IPS DF 6.9 (cell line): ENCODE results near the gene ITPR2.

Experiments
- DNase-seq: peaks from one replicate; pipeline ENCODE4 v3.0.0-alpha.2; 2013; ENCODE audit warnings: low read depth, low spot score
- H3K27ac ChIP-seq: one replicate; pipeline ENCODE4 v1.5.1; 2013; ENCODE audit warnings: low read length, control low read depth
- H3K27me3 ChIP-seq: 2 replicates; pipeline ENCODE4 v1.6.1; 2013; ENCODE audit warnings: mild to moderate bottlenecking, low read length; ENCODE audit not compliant: control insufficient read depth, insufficient read depth
- H3K36me3 ChIP-seq: 2 replicates; pipeline ENCODE4 v1.6.1; 2013; ENCODE audit warnings: low read length; ENCODE audit not compliant: control insufficient read depth, insufficient read depth
- H3K4me1 ChIP-seq: 2 replicates; pipeline ENCODE4 v1.6.1; 2013; ENCODE audit warnings: low read length; ENCODE audit not compliant: control insufficient read depth, insufficient read depth
- H3K4me3 ChIP-seq: 2 replicates; pipeline ENCODE4 v1.5.1; 2013; ENCODE audit warnings: mild to moderate bottlenecking, low read length
- H3K9me3 ChIP-seq: 2 replicates; pipeline ENCODE4 v1.6.1; 2013; ENCODE audit warnings: low read length, inconsistent platforms; ENCODE audit not compliant: control insufficient read depth, insufficient read depth
- WGBS: extraction: QIAGEN DNeasy Blood & Tissue Kit; methylation state at CpG from one replicate; pipeline ENCODE4 v1.1.7; 2013; ENCODE audit warnings: mixed read lengths, missing lambda C conversion rate; ENCODE audit not compliant: insufficient read length, insufficient coverage; 5-methylcytosine and 5-hydroxymethylcytosine counted together

The ITPR2 gene

DNA sequence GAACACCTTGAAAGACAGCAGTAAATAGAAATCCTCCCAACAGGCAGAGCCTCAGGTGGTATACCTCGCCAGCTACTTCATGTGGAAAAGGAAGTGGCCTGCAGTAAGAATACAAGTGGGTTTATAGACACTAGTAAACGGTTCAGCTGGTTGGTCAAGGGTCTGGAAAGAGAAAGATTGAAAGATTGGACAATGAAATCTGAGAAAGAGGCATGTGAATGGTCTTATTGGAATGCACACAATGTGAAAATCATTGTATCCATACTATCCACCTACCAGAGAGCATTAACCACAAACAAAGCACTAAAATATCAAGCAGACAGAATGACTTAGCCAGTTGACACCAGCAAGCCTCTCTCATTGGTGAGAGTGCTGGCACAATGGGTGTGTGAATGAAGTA, 539.4 kb downstream of the ITPR2 start:
- WGBS: no CpG with 5 or more reads among the region's 2 CpGs
- no peak overlapping the region for H3K4me3 ChIP-seq
- no peaks in the 10 kb centered on the region for H3K4me1 ChIP-seq
- no peak for DNase-seq
- no peak overlapping the region for H3K27ac ChIP-seq
- no peaks in the 10 kb centered on the region for H3K27me3 ChIP-seq
- no peaks in the 10 kb centered on the region for H3K9me3 ChIP-seq
- H3K36me3 ChIP-seq: no peaks in the 10 kb centered on the region

DNA sequence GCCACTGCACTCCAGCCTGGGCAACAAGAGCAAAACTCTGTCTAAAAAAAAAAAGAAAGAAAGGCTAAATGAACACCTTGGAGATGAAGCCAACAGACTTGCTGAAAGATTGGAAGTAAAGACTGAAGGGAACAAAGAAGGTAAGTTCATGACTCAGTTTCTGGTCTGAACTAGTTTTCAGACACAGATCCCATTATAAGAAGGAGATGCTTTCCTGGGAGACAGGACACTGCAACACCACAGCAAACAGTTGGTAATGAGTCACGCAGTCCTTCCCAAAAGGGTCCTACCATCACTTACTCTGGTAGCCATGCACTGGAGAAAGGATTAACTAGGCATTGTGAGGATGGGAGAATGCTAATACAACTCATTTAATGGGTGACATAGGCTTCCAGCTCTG, 540.4 kb downstream of the ITPR2 start:
- no peak for DNase-seq

DNA sequence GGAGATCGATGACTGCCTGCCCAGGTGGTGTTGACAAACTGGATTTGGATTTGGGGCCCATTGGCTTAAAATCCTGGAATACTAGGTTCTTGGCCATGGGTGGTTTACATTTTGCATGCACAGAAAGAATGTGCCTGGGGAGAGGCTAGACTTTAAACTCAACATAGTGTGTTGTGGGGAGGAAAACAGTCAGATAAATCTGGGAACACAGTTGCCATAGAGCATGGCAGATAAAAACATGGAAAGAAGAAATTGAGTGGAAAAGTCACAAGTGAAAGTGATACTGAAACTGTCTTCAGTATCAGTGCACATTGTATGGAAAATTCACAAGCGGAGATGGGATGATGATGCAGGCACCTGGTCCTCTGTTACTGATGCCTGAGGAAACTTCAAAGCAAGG, 542.4 kb downstream of the ITPR2 start:
- no peak for DNase-seq
- Histone ChIP-seq H3K9me3 (no peaks in the 10 kb centered on the region), H3K36me3 (no peaks in the 10 kb centered on the region), H3K27me3 (no peaks in the 10 kb centered on the region), H3K27ac (no peak overlapping the region), H3K4me1 (no peaks in the 10 kb centered on the region), H3K4me3 (no peak overlapping the region)
- no CpG with 5 or more reads among the region's 2 CpGs for WGBS

More for the DNA sequence above, 540.4 kb downstream of the ITPR2 start:
- no peaks in the 10 kb centered on the region for H3K4me1 ChIP-seq
- H3K36me3 ChIP-seq: no peaks in the 10 kb centered on the region
- no peaks in the 10 kb centered on the region for H3K27me3 ChIP-seq
- H3K27ac ChIP-seq: no peak overlapping the region
- no peaks in the 10 kb centered on the region for H3K9me3 ChIP-seq
- no CpG with 5 or more reads among the region's 1 CpG for WGBS
- no peak overlapping the region for H3K4me3 ChIP-seq

DNA sequence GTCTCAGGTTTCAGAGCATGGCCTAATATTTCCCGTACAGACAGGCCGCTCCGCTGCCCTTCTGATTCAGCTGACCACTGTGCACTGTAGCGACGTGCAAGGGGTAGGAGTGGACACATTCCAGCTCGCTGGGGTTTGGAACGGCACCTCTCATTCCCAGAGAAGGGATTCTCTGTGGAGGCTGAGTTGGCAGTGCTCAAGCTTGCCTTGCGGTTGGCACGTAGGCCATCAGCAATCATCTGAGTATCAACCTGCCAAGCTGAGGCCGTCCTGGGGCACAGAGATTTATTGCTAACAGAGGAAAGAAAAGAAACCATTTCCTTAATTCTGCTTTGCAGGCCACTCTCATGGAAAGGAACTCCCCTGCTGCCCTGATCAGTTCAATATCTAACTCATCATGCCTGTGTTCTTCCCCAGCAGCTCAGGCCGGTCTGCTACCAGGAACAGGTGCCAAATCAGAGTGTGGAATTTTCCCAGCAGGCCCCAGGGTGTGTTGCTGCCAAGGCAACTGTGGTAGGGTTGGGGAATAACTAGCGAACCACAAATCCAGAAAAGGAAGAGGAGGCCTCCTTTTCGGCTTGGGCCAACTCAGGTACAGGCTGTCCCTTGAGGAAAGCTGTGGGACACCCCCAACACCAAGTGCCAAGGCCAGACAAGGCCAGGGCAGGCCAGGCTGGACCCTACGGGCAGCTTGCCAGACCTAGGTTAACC, 545.2 kb downstream of the ITPR2 start:
- no peak overlapping the region for H3K27ac ChIP-seq
- no peaks in the 10 kb centered on the region for H3K27me3 ChIP-seq
- H3K4me1 ChIP-seq: no peaks in the 10 kb centered on the region
- no peak overlapping the region for H3K4me3 ChIP-seq
- H3K36me3 ChIP-seq: no peaks in the 10 kb centered on the region
- WGBS: no CpG with 5 or more reads among the region's 14 CpGs
- DNase-seq: no peak
- H3K9me3 ChIP-seq: no peaks in the 10 kb centered on the region
